ENCODE results near the gene SDK2. TPM values are rescaled to one million over a fixed set of nuclear protein-coding genes. Genes with fewer than 3 reads are reported as not detected.

Gene SDK2
- total RNA-seq, 1 donor from 2014 or later = 11.2 TPM

DNA sequence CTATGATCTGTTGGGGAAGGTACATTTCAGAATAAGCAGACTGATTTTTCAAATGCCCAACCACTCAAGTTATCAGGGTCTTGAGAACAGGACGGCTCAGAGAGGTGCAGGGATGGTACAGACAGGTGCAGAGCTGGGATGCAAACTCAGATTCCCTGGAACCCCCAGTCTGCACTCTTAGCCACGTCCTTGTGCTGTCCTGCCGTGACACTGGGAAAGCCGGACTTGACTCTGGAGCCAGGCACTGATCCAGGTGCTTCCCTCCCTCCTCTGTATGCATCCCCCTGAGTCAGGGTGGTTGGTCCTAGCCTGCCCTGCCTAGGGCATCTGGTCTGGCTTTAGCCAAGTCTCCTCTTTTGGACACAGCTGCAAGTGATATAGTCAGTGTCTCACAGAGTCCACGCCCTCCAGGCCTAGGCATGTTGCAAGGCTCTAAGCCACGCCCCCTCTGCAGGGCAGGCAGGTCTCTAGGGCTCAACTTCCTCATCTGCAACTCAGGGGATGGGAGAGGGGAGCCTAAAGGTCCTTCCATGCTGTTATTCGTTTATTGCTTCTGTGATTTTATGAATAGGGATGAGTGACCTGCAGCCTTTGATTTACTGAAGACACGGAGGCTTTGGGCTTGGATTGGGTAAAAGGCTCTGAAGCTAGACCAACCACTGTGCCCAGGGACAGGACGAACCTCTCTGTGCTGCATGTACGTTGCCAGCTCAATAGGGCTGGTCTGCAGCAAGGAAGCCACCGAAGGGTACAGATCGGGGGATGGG is 97.3 kb downstream of the SDK2 start:
- no peaks in the 10 kb centered on the region for H4K20me1 ChIP-seq (ENCODE audit: insufficient read depth, low read length)
- DNase-seq (ENCODE audit: low read depth) (no peak), FAIRE-seq (no peak)
- H3K9ac ChIP-seq (ENCODE audit: low read length) = no peak overlapping the region
- no peaks in the 10 kb centered on the region for H3K9me3 Mint-ChIP-seq (ENCODE audit: unreplicated experiment)
- H3K36me3 Mint-ChIP-seq (ENCODE audit: low read depth, unreplicated experiment) = no peaks in the 10 kb centered on the region
- H3K27ac Mint-ChIP-seq (ENCODE audit: unreplicated experiment) = no peak overlapping the region
- H3K27me3 ChIP-seq (ENCODE audit: insufficient read depth, low read length) = no peaks in the 10 kb centered on the region
- peaks cover 13% of the 10 kb centered on the region for H3K27me3 Mint-ChIP-seq (ENCODE audit: low read depth, unreplicated experiment)
- no peaks in the 10 kb centered on the region for H3K79me2 ChIP-seq (ENCODE audit: insufficient read depth, low read length)
- no peak overlapping the region for H3K4me3 Mint-ChIP-seq (ENCODE audit: unreplicated experiment)
- H3K9me3 ChIP-seq (ENCODE audit: insufficient read depth, low read depth, low read length) = no peaks in the 10 kb centered on the region
- H3K27ac ChIP-seq (ENCODE audit: low read depth, low read length) = no peak overlapping the region
- H3K4me1 ChIP-seq (ENCODE audit: insufficient read depth, low read length) = no peaks in the 10 kb centered on the region
- H3K36me3 ChIP-seq (ENCODE audit: insufficient read depth, low read length) = no peaks in the 10 kb centered on the region
- H2AFZ ChIP-seq (ENCODE audit: low read depth, low read length) = no peak overlapping the region
- no peak overlapping the region for H3K4me2 ChIP-seq (ENCODE audit: low read length)
- H3K4me3 ChIP-seq (ENCODE audit: insufficient read depth, low read depth, low read length) = no peak overlapping the region
- TF ChIP-seq EZH2 (IDR thresholded peaks at IDR 0.05; ENCODE audit: insufficient read depth, low read length) = no peak
- TF ChIP-seq, protein P1, sequence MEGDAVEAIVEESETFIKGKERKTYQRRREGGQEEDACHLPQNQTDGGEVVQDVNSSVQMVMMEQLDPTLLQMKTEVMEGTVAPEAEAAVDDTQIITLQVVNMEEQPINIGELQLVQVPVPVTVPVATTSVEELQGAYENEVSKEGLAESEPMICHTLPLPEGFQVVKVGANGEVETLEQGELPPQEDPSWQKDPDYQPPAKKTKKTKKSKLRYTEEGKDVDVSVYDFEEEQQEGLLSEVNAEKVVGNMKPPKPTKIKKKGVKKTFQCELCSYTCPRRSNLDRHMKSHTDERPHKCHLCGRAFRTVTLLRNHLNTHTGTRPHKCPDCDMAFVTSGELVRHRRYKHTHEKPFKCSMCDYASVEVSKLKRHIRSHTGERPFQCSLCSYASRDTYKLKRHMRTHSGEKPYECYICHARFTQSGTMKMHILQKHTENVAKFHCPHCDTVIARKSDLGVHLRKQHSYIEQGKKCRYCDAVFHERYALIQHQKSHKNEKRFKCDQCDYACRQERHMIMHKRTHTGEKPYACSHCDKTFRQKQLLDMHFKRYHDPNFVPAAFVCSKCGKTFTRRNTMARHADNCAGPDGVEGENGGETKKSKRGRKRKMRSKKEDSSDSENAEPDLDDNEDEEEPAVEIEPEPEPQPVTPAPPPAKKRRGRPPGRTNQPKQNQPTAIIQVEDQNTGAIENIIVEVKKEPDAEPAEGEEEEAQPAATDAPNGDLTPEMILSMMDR (IDR thresholded peaks at IDR 0.05; ENCODE audit: insufficient read depth, low read depth, low read length) = no peak
- peaks cover 4% of the 10 kb centered on the region for H3K4me1 Mint-ChIP-seq (ENCODE audit: low read depth, unreplicated experiment)

- Histone ChIP-seq H3K4me1 (ENCODE audit: insufficient read depth, low read length) (no peaks in the 10 kb centered on the region), H3K9me3 (ENCODE audit: insufficient read depth, low read depth, low read length) (no peaks in the 10 kb centered on the region), H3K27me3 (ENCODE audit: insufficient read depth, low read length) (no peaks in the 10 kb centered on the region), H3K27ac (ENCODE audit: low read depth, low read length) (no peak overlapping the region), H4K20me1 (ENCODE audit: insufficient read depth, low read length) (no peaks in the 10 kb centered on the region), H3K4me2 (ENCODE audit: low read length) (no peak overlapping the region), H3K9ac (ENCODE audit: low read length) (no peak overlapping the region), H3K79me2 (ENCODE audit: insufficient read depth, low read length) (no peaks in the 10 kb centered on the region), H3K36me3 (ENCODE audit: insufficient read depth, low read length) (no peaks in the 10 kb centered on the region), H3K4me3 (ENCODE audit: insufficient read depth, low read depth, low read length) (no peak overlapping the region), H2AFZ (ENCODE audit: low read depth, low read length) (no peak overlapping the region)
- Mint-ChIP-seq H3K4me1 (ENCODE audit: low read depth, unreplicated experiment) (peaks cover 4% of the 10 kb centered on the region), H3K27me3 (ENCODE audit: low read depth, unreplicated experiment) (peaks cover 15% of the 10 kb centered on the region), H3K9me3 (ENCODE audit: unreplicated experiment) (no peaks in the 10 kb centered on the region), H3K36me3 (ENCODE audit: low read depth, unreplicated experiment) (no peaks in the 10 kb centered on the region), H3K4me3 (ENCODE audit: unreplicated experiment) (no peak overlapping the region), H3K27ac (ENCODE audit: unreplicated experiment) (no peak overlapping the region)
- no peak for FAIRE-seq
- DNase-seq (ENCODE audit: low read depth) = no peak
- no peak for TF ChIP-seq EZH2 (IDR thresholded peaks at IDR 0.05; ENCODE audit: insufficient read depth, low read length)
- TF ChIP-seq, protein P1 (IDR thresholded peaks at IDR 0.05; ENCODE audit: insufficient read depth, low read depth, low read length) = no peak
These were observed 98.1 kb downstream of the SDK2 start for GRCh38 chr17:73546114-73546513.
